ENCODE results near the gene PTPRN2.

PTPRN2 gene

GRCh38 chr7:158241919-158242318 lies 345.7 kb downstream of the PTPRN2 start:
- H3K36me3 Mint-ChIP-seq (ENCODE audit: low read depth), result no peaks in the 10 kb centered on the region
- H3K9me3 Mint-ChIP-seq, result peaks cover 10% of the 10 kb centered on the region
- peaks cover 4% of the 10 kb centered on the region for H3K27me3 Mint-ChIP-seq (ENCODE audit: low read depth, poor library complexity)
- DNase-seq, result no peak
- H3K4me3 Mint-ChIP-seq, result no peak overlapping the region
- TF ChIP-seq, protein P1, sequence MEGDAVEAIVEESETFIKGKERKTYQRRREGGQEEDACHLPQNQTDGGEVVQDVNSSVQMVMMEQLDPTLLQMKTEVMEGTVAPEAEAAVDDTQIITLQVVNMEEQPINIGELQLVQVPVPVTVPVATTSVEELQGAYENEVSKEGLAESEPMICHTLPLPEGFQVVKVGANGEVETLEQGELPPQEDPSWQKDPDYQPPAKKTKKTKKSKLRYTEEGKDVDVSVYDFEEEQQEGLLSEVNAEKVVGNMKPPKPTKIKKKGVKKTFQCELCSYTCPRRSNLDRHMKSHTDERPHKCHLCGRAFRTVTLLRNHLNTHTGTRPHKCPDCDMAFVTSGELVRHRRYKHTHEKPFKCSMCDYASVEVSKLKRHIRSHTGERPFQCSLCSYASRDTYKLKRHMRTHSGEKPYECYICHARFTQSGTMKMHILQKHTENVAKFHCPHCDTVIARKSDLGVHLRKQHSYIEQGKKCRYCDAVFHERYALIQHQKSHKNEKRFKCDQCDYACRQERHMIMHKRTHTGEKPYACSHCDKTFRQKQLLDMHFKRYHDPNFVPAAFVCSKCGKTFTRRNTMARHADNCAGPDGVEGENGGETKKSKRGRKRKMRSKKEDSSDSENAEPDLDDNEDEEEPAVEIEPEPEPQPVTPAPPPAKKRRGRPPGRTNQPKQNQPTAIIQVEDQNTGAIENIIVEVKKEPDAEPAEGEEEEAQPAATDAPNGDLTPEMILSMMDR (IDR thresholded peaks at IDR 0.05), result no peak
- H3K4me1 Mint-ChIP-seq, result no peaks in the 10 kb centered on the region
- H3K27ac Mint-ChIP-seq, result no peak overlapping the region

GRCh38 chr7:158240801-158241200 lies 346.8 kb downstream of the PTPRN2 start:
- Mint-ChIP-seq H3K36me3 (ENCODE audit: low read depth) (no peaks in the 10 kb centered on the region), H3K27ac (no peak overlapping the region), H3K9me3 (no peaks in the 10 kb centered on the region), H3K4me1 (no peaks in the 10 kb centered on the region), H3K4me3 (no peak overlapping the region), H3K27me3 (ENCODE audit: low read depth, poor library complexity) (peaks cover 4% of the 10 kb centered on the region)
- DNase-seq, result no peak
- TF ChIP-seq, protein P1 (IDR thresholded peaks at IDR 0.05), result no peak

- no peaks in the 10 kb centered on the region for H3K36me3 Mint-ChIP-seq (ENCODE audit: low read depth)
- peaks cover 8% of the 10 kb centered on the region for H3K9me3 Mint-ChIP-seq
- TF ChIP-seq, protein P1 (IDR thresholded peaks at IDR 0.05), result no peak
- no peak overlapping the region for H3K4me3 Mint-ChIP-seq
- peaks cover 8% of the 10 kb centered on the region for H3K27me3 Mint-ChIP-seq (ENCODE audit: low read depth, poor library complexity)
- DNase-seq, result no peak
- no peak overlapping the region for H3K27ac Mint-ChIP-seq
- H3K4me1 Mint-ChIP-seq, result no peaks in the 10 kb centered on the region
Measured at GRCh38 chr7:158239290-158239981, 348.2 kb downstream of the PTPRN2 start.

- H3K27ac Mint-ChIP-seq, result no peak overlapping the region
- no peaks in the 10 kb centered on the region for H3K36me3 Mint-ChIP-seq (ENCODE audit: low read depth)
- peaks cover 8% of the 10 kb centered on the region for H3K9me3 Mint-ChIP-seq
- H3K4me1 Mint-ChIP-seq, result no peaks in the 10 kb centered on the region
- H3K4me3 Mint-ChIP-seq, result no peak overlapping the region
- peaks cover 8% of the 10 kb centered on the region for H3K27me3 Mint-ChIP-seq (ENCODE audit: low read depth, poor library complexity)
- DNase-seq, result no peak
- TF ChIP-seq, protein P1 (IDR thresholded peaks at IDR 0.05), result no peak
Measured at GRCh38 chr7:158238616-158239289, 348.9 kb downstream of the PTPRN2 start.

- Mint-ChIP-seq H3K9me3 (peaks cover 8% of the 10 kb centered on the region), H3K36me3 (ENCODE audit: low read depth) (no peaks in the 10 kb centered on the region), H3K27ac (no peak overlapping the region), H3K4me3 (no peak overlapping the region), H3K4me1 (no peaks in the 10 kb centered on the region), H3K27me3 (ENCODE audit: low read depth, poor library complexity) (peaks cover 8% of the 10 kb centered on the region)
- TF ChIP-seq, protein P1 (IDR thresholded peaks at IDR 0.05), result no peak
- DNase-seq, result no peak
Measured at GRCh38 chr7:158237672-158238335, 349.8 kb downstream of the PTPRN2 start.

Measured in nephron progenitor cell (in vitro differentiated cells).